ENCODE data around the gene RPS15. TPM values are rescaled to one million over a fixed set of nuclear protein-coding genes. Genes with fewer than 3 reads are reported as not detected.

Gene RPS15
- total and polyA plus RNA-seq, 2 donors (not counting 3 experiments of a cell fraction or from before 2014, with no cell fraction given), result 1,260 to 3,270 TPM

GRCh38 chr19:1452802-1453524, 14.8 kb downstream of the RPS15 start:
- FAIRE-seq (no peak), DNase-seq (ENCODE audit: low read depth, low spot score) (no peak)
- ChIA-PET POLR2A (no interaction called here), CTCF (interaction anchor here (2.4 to 3.7 kb wide), 2 partner anchors 8 to 13 kb away, joined by 14 to 28 read pairs; no protein-coding TSS in a partner anchor)
- Histone ChIP-seq H2AFZ (ENCODE audit: low read depth, low read length) (no peak overlapping the region), H3K27ac (ENCODE audit: insufficient read depth, low read depth, low read length) (no peak overlapping the region), H3K9me1 (replicated peaks; ENCODE audit: control insufficient read depth, extremely low read depth, insufficient read depth, low read length) (no peaks in the 10 kb centered on the region), H4K20me1 (replicated peaks; ENCODE audit: control insufficient read depth, extremely low read depth, insufficient read depth, low read length) (no peaks in the 10 kb centered on the region), H3K27me3 (ENCODE audit: control insufficient read depth in 2 of 2, insufficient read depth in 2 of 2, low read length in 2 of 2) (peaks cover 29 to 43% of the 10 kb centered on the region in 2 experiments), H3K4me1 (ENCODE audit: control insufficient read depth, extremely low read depth, insufficient read depth, low read length) (no peaks in the 10 kb centered on the region), H3K36me3 (ENCODE audit: control insufficient read depth in 2 of 2, extremely low read depth in 1 of 2, insufficient read depth in 2 of 2, low read length in 2 of 2) (no peaks in the 10 kb centered on the region), H3K79me2 (ENCODE audit: control insufficient read depth, insufficient read depth, low read length) (no peaks in the 10 kb centered on the region), H3K9ac (replicated peaks; ENCODE audit: extremely low read depth, insufficient read depth, low read length) (no peak overlapping the region), H3K4me2 (ENCODE audit: insufficient read depth, low read length) (no peak overlapping the region), H3K4me3 (replicated peaks in 1 of 3; ENCODE audit: insufficient read depth in 1 of 3, low read depth in 1 of 3, low read length in 3 of 3) (no peak overlapping the region), H3K9me3 (replicated peaks; ENCODE audit: control insufficient read depth, insufficient read depth, low read length) (no peaks in the 10 kb centered on the region)
- TF ChIP-seq JUN (IDR thresholded peaks at IDR 0.05; ENCODE audit: borderline replicate concordance, insufficient read depth, insufficient read length, low read depth) (no peak), MYC (IDR thresholded peaks at IDR 0.05; ENCODE audit: low read depth, low read length) (no peak)
- dilution Hi-C loops (cut with MboI; ENCODE audit: extremely low pct_ligation_motif_present, low sequenced_read_pairs) (no loop called here), intact Hi-C loops (cut with micrococcal nuclease) (no loop called here)
- no TSS peak for BruUV-seq (replicated peaks)

- Histone ChIP-seq H4K20me1 (replicated peaks; ENCODE audit: control insufficient read depth, extremely low read depth, insufficient read depth, low read length) (no peaks in the 10 kb centered on the region), H3K27ac (ENCODE audit: insufficient read depth, low read depth, low read length) (no peak overlapping the region), H3K4me2 (ENCODE audit: insufficient read depth, low read length) (no peak overlapping the region), H3K4me1 (ENCODE audit: control insufficient read depth, extremely low read depth, insufficient read depth, low read length) (no peaks in the 10 kb centered on the region), H3K9me1 (replicated peaks; ENCODE audit: control insufficient read depth, extremely low read depth, insufficient read depth, low read length) (no peaks in the 10 kb centered on the region), H3K4me3 (replicated peaks in 1 of 3; ENCODE audit: insufficient read depth in 1 of 3, low read depth in 1 of 3, low read length in 3 of 3) (no peak overlapping the region), H3K36me3 (ENCODE audit: control insufficient read depth in 2 of 2, extremely low read depth in 1 of 2, insufficient read depth in 2 of 2, low read length in 2 of 2) (no peaks in the 10 kb centered on the region), H3K9me3 (replicated peaks; ENCODE audit: control insufficient read depth, insufficient read depth, low read length) (no peaks in the 10 kb centered on the region), H3K9ac (replicated peaks; ENCODE audit: extremely low read depth, insufficient read depth, low read length) (no peak overlapping the region), H3K27me3 (ENCODE audit: control insufficient read depth in 2 of 2, insufficient read depth in 2 of 2, low read length in 2 of 2) (peaks cover 31 to 47% of the 10 kb centered on the region in 2 experiments), H3K79me2 (ENCODE audit: control insufficient read depth, insufficient read depth, low read length) (no peaks in the 10 kb centered on the region), H2AFZ (ENCODE audit: low read depth, low read length) (no peak overlapping the region)
- POLR2A ChIA-PET, result no interaction called here
- TF ChIP-seq MYC (IDR thresholded peaks at IDR 0.05; ENCODE audit: low read depth, low read length) (no peak), GATA2 (IDR thresholded peaks at IDR 0.05; ENCODE audit: insufficient read depth, insufficient read length, low read depth, low read length) (no peak), EZH2 (IDR thresholded peaks at IDR 0.05; ENCODE audit: borderline replicate concordance, low read depth, low read length, severe bottlenecking) (peak; percentile 12)
- dilution Hi-C loops (cut with MboI; ENCODE audit: extremely low pct_ligation_motif_present, low sequenced_read_pairs), result no loop called here
- BruUV-seq (replicated peaks), result no TSS peak
- FAIRE-seq (no peak), DNase-seq (ENCODE audit: low read depth, low spot score) (no peak)
- intact Hi-C loops (cut with micrococcal nuclease), result no loop called here
- CTCF ChIA-PET, result interaction anchor here (2.4 to 3.7 kb wide), 2 partner anchors 9 to 12 kb away, joined by 14 to 28 read pairs; no protein-coding TSS in a partner anchor
Measured at GRCh38 chr19:1453525-1454364, 15.5 kb downstream of the RPS15 start.
